HuH-7.5 (cell line): Measurements from ENCODE around the gene EFEMP1.

ENCODE experiments used
- DNase-seq: peaks from one replicate; pipeline ENCODE4 v3.0.0; 2011; ENCODE audit warnings: low spot score

Gene EFEMP1

GRCh38 chr2:55923091-55923981 is at the start of gene EFEMP1:
EFEMP1 (minus strand) TSS chr2:55923782; CDS start chr2:55922440, 1,342 bp downstream.
- DNase-seq = peak; percentile 54

- DNase-seq = no peak
Observed at GRCh38 chr2:55970500-55970899, 46.9 kb upstream of the EFEMP1 start.

GRCh38 chr2:55968941-55969340 is 45.4 kb upstream of the EFEMP1 start:
- DNase-seq = no peak

- no peak for DNase-seq
Observed at GRCh38 chr2:55966401-55967118, 43.0 kb upstream of the EFEMP1 start.

- DNase-seq = no peak
Observed at GRCh38 chr2:55965966-55966365, 42.4 kb upstream of the EFEMP1 start.

- DNase-seq = no peak
Observed at GRCh38 chr2:55965276-55965675, 41.7 kb upstream of the EFEMP1 start.

GRCh38 chr2:55962915-55963314 is 39.3 kb upstream of the EFEMP1 start:
- DNase-seq = no peak

GRCh38 chr2:55961318-55961911 is 37.8 kb upstream of the EFEMP1 start:
- peak; percentile 15 for DNase-seq

GRCh38 chr2:55958756-55959155 is 35.2 kb upstream of the EFEMP1 start:
- DNase-seq = no peak

GRCh38 chr2:55957142-55957541 is 33.6 kb upstream of the EFEMP1 start:
- no peak for DNase-seq

- DNase-seq = no peak
Observed at GRCh38 chr2:55954306-55955035, 30.9 kb upstream of the EFEMP1 start.

- no peak for DNase-seq
Observed at GRCh38 chr2:55952415-55952814, 28.8 kb upstream of the EFEMP1 start.

GRCh38 chr2:55951533-55951932 is 28.0 kb upstream of the EFEMP1 start:
- DNase-seq = no peak

- DNase-seq = no peak
Observed at GRCh38 chr2:55949613-55950012, 26.0 kb upstream of the EFEMP1 start.

GRCh38 chr2:55949211-55949610 is 25.6 kb upstream of the EFEMP1 start:
- DNase-seq = no peak

- DNase-seq = no peak
Observed at GRCh38 chr2:55948176-55948923, 24.8 kb upstream of the EFEMP1 start.

GRCh38 chr2:55947752-55948151 is 24.2 kb upstream of the EFEMP1 start:
- no peak for DNase-seq

- no peak for DNase-seq
Observed at GRCh38 chr2:55946793-55947192, 23.2 kb upstream of the EFEMP1 start.

- DNase-seq = no peak
Observed at GRCh38 chr2:55943466-55943865, 19.9 kb upstream of the EFEMP1 start.

- no peak for DNase-seq
Observed at GRCh38 chr2:55936351-55936750, 12.8 kb upstream of the EFEMP1 start.

GRCh38 chr2:55934337-55934736 is 10.8 kb upstream of the EFEMP1 start:
- DNase-seq = no peak
